OCI-LY7 (cell line): ENCODE measurements around the gene RXRA. TPM values are rescaled to one million over a fixed set of nuclear protein-coding genes. Genes with fewer than 3 reads are reported as not detected.

Source experiments
- BruUV-seq: library from RNA; stranded (reverse); fragments of 400-500 nt; replicated peaks from 2 replicates; lab custom pipeline; 2021; lab: Mats Ljungman, UMichigan
- CTCF ChIA-PET: fragments of 300-600 bp; sonication (Branson Sonifier 250); formaldehyde crosslinking; loops from one replicate; lab custom pipeline; 2022; ENCODE audit warnings: antibody characterized with exemption; ENCODE audit not compliant: unreplicated experiment; lab: Charles Lee
- POLR2A ChIA-PET: fragments of 300-600 bp; sonication (Branson Sonifier 250); formaldehyde crosslinking; loops from one replicate; lab custom pipeline; 2022; ENCODE audit warnings: antibody characterized with exemption; lab: Charles Lee
- DNase-seq: peaks from one replicate; pipeline ENCODE4 v3.0.0-alpha.2; 2015; ENCODE audit warnings: low spot score
- H2AFZ ChIP-seq: fragments of 200-600 bp; sonication (generic), shearing (Covaris generic); 2 replicates; pipeline ENCODE4 v1.6.1; 2014; ENCODE audit warnings: mild to moderate bottlenecking, antibody characterized with exemption, low read length, moderate library complexity
- H3K27ac ChIP-seq: fragments of 200-600 bp; sonication (generic); 2 replicates; pipeline ENCODE4 v1.5.1; 2014; ENCODE audit warnings: mixed run types, low read depth, mild to moderate bottlenecking, moderate library complexity, low read length, inconsistent platforms; ENCODE audit not compliant: poor library complexity, severe bottlenecking
- H3K36me3 ChIP-seq: fragments of 200-600 bp; sonication (generic); 2 replicates; pipeline ENCODE4 v1.6.1; 2014; ENCODE audit warnings: mild to moderate bottlenecking, antibody characterized with exemption, low read length, moderate library complexity, mixed read lengths; ENCODE audit not compliant: insufficient read depth
- H3K4me1 ChIP-seq: fragments of 200-600 bp; sonication (generic); 2 replicates; pipeline ENCODE4 v1.5.1; 2014; ENCODE audit warnings: mild to moderate bottlenecking, low read length; ENCODE audit not compliant: insufficient read depth, poor library complexity, severe bottlenecking
- H3K4me2 ChIP-seq: fragments of 200-600 bp; sonication (generic); 2 replicates; pipeline ENCODE4 v1.6.1; 2014; ENCODE audit warnings: mild to moderate bottlenecking, low read length
- H3K4me3 ChIP-seq: fragments of 200-600 bp; sonication (generic); 2 replicates; pipeline ENCODE4 v1.5.1; 2014; ENCODE audit warnings: mild to moderate bottlenecking, low read depth, low read length; ENCODE audit not compliant: poor library complexity, severe bottlenecking
- H3K79me2 ChIP-seq: fragments of 200-600 bp; sonication (generic); 2 replicates; pipeline ENCODE4 v1.6.1; 2016; ENCODE audit warnings: low read depth, mild to moderate bottlenecking, low read length, moderate library complexity, mixed read lengths; ENCODE audit not compliant: insufficient read depth
- H3K9me2 ChIP-seq: fragments of 200-600 bp; sonication (generic); 2 replicates; pipeline ENCODE4 v1.6.1; 2016; ENCODE audit warnings: mild to moderate bottlenecking, low read length, mixed read lengths; ENCODE audit not compliant: insufficient read depth
- H3K9me3 ChIP-seq: fragments of 200-600 bp; sonication (generic); 2 replicates; pipeline ENCODE4 v1.6.1; 2014; ENCODE audit warnings: mild to moderate bottlenecking, mixed run types, low read length, mixed read lengths
- H4K20me1 ChIP-seq: fragments of 200-600 bp; sonication (generic); 2 replicates; pipeline ENCODE4 v1.6.1; 2014; ENCODE audit warnings: mild to moderate bottlenecking, antibody characterized with exemption, low read length, moderate library complexity, mixed read lengths; ENCODE audit not compliant: insufficient read depth
- EZH2phosphoT487 ChIP-seq: fragments of 200-600 bp; sonication (generic); IDR thresholded peaks from 2 replicates; pipeline ENCODE4 v1.6.1; 2018; ENCODE audit warnings: low read depth, borderline replicate concordance, mild to moderate bottlenecking, mixed run types, antibody characterized with exemption, low read length, moderate library complexity, mixed read lengths
- intact Hi-C: fragments of 100-400 bp; cut with micrococcal nuclease; formaldehyde crosslinking; loops from one replicate; pipeline ENCODE4 v1.10.0; 2022; ENCODE audit not compliant: unreplicated experiment
- total RNA-seq, 2 experiments: library from RNA; depleted of rRNA in 1 of 2; stranded (reverse); fragments of >200 nt in 1 of 2; shearing (Covaris generic) in 1 of 2; gene quantifications; 2 replicates each; pipeline ENCODE4 v1.2.3, GENCODE V29; 2014 to 2022
- TF ChIP-seq, protein P1 (sequence below): fragments of 200-600 bp; sonication (generic); conservative IDR thresholded peaks from 2 replicates; pipeline ENCODE4 v1.5.1; 2014; ENCODE audit warnings: mild to moderate bottlenecking, antibody characterized with exemption, low read length, moderate library complexity, mixed read lengths

Gene RXRA
- total RNA-seq, 2 experiments from 2014 or later = 0.25 to 0.40 TPM

DNA sequence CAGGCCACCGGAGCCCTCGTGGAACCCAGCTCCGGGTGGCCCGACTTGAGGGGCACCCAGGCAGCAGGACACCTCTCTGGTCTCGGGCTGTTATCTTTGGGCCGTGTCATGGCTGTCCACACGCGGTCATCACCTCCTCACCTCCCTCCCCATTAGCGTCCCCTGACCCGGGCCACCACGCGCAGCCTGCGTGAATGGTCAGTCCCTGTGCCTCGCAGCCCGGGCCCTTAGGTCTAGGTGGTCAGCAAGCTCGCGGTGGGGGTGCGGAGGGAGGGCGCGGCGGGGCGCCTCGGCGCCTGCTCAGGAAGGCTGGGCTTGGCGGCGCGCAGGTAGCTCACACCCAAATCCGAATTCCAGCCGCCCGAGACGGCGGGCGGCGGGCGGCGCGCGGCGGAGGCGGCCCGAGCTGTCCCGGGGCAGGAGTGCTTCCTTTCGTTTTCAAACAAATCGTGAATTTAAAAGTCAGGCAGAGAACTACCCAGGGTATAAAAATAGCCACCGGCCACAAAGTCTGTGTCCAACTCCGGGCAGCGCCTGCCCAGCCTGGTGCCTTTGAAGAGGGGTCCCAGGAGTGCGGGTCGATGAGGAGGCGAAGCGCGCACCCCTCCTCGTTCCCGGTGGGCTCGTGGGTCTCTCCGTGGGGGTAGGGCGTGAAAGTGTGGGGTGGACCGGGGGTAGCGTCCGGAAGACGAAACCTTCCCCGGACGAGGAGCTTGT lies 1.0 kb upstream of the RXRA start:
- no peak for TF ChIP-seq EZH2phosphoT487
- TF ChIP-seq, protein P1, sequence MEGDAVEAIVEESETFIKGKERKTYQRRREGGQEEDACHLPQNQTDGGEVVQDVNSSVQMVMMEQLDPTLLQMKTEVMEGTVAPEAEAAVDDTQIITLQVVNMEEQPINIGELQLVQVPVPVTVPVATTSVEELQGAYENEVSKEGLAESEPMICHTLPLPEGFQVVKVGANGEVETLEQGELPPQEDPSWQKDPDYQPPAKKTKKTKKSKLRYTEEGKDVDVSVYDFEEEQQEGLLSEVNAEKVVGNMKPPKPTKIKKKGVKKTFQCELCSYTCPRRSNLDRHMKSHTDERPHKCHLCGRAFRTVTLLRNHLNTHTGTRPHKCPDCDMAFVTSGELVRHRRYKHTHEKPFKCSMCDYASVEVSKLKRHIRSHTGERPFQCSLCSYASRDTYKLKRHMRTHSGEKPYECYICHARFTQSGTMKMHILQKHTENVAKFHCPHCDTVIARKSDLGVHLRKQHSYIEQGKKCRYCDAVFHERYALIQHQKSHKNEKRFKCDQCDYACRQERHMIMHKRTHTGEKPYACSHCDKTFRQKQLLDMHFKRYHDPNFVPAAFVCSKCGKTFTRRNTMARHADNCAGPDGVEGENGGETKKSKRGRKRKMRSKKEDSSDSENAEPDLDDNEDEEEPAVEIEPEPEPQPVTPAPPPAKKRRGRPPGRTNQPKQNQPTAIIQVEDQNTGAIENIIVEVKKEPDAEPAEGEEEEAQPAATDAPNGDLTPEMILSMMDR = no peak
- Histone ChIP-seq H3K4me2 (no peak overlapping the region), H4K20me1 (no peaks in the 10 kb centered on the region), H3K27ac (no peak overlapping the region), H3K79me2 (no peaks in the 10 kb centered on the region), H2AFZ (no peak overlapping the region), H3K4me1 (no peaks in the 10 kb centered on the region), H3K9me3 (no peaks in the 10 kb centered on the region), H3K4me3 (no peak overlapping the region), H3K9me2 (no peaks in the 10 kb centered on the region), H3K36me3 (no peaks in the 10 kb centered on the region)
- intact Hi-C loops = no loop called here
- POLR2A ChIA-PET = no interaction called here
- BruUV-seq = no TSS peak
- CTCF ChIA-PET = no interaction called here
- DNase-seq = no peak

- H3K4me3 ChIP-seq = no peak overlapping the region
- no peaks in the 10 kb centered on the region for H3K79me2 ChIP-seq
- no peaks in the 10 kb centered on the region for H3K4me1 ChIP-seq
- no peak overlapping the region for H2AFZ ChIP-seq
- H3K9me2 ChIP-seq = no peaks in the 10 kb centered on the region
- no peak for DNase-seq
- no peak overlapping the region for H3K4me2 ChIP-seq
- ChIA-PET POLR2A (no interaction called here), CTCF (no interaction called here)
- no peaks in the 10 kb centered on the region for H3K36me3 ChIP-seq
- intact Hi-C loops = no loop called here
- H3K27ac ChIP-seq = no peak overlapping the region
- H4K20me1 ChIP-seq = no peaks in the 10 kb centered on the region
- H3K9me3 ChIP-seq = no peaks in the 10 kb centered on the region
- BruUV-seq = no TSS peak
- TF ChIP-seq, protein P1 = no peak
- TF ChIP-seq EZH2phosphoT487 = no peak
Measured at GRCh38 chr9:134326724-134327601, 708 bp downstream of the RXRA start.
